Measurements from ENCODE around the gene ZNF217. TPM values are rescaled to one million over a fixed set of nuclear protein-coding genes. Genes with fewer than 3 reads are reported as not detected.
"Not testable (repeated sequence)": the region's sequence is repeated elsewhere in the genome, so short reads cannot be mapped to it uniquely, and the experiment has no call there.

ZNF217 gene
- total RNA-seq, 1 donor from 2014 or later: 83.5 TPM

DNA sequence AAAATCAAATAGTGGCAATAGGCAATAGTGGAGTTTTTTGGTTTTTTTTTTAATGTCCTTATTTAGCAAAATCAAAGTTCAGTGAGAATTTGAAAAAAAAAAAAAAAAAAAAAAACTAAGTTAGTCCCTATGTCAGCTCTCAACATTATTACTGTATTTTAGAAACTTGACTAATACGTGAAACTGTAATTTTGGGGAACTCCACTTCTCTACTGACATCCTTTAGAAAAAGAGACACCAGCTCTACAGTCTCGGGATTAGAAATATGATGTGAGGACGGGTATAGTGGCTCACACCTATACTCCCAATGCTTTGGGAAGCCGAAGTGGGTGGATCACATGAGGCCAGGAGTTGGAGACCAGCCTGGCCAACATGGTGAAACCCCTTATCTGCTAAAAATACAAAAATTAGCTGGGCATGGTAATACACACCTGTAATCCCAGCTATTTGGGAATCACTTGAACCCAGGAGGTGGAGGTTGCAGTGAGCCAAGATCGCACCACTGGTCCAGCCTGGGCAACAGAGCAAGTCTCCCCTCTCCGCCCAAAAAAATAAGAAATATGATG lies 8.6 kb downstream of the ZNF217 start:
- intact Hi-C loops (cut with micrococcal nuclease): not testable (repeated sequence)

DNA sequence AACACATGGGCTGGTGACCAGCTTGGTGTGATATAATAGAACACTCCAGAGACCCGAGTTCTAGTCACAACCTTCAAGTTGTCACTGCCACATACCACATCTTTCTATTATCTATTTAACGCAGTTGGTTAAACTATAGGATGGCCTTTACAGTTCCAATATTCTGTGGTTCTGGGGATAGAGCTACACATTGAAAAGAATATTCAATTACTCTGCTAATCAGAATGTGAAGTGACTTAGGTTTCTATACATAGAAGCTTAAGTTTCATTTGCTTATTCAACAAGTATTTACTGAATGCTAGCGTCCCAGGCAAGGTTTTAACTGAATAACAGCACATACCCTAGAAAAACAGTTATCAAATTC lies 9.1 kb downstream of the ZNF217 start:
- intact Hi-C loops (cut with micrococcal nuclease): loop anchor here (5.0 kb wide), 1 partner anchor 38 kb away; no protein-coding TSS in a partner anchor

DNA sequence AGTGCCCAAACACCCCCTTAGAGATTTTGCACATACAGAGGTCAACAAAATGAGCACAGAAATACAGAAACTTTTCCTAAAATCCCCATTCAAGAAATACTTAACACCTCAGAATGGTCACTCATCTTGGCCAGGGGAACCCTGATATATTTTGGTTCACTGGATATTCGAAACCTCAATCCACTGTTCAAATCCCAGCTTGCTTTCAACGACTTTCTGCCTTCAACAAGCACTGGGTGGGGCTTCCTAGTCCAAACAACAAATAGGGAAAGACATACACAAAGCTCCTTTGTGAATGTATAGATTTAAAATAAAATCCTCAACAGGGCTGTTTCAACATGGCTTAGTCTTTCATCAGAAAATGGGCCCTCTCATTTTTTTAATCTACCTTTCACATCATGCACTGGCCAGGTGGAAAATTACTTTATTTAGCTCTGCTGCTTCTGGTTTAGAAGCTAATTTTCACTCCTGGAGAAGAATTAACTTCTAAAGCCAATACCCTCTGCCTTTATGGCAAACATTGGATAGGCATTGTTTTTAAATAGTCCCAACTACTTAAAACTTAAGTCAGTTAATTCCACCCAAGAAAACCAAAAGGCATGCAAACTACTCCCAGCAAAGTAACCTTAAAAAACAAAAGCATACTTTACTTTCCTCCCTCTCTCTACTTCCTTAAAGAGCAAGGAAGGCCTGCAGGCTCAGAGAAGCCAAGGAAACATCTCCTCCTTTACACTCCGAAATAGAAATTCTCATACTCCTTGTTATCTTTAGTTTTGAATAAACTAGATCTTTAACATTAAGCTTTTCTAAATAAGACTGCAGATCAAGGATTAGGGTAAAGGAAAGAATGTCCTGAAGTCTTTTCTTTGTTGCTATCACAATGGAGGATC lies 9.7 kb downstream of the ZNF217 start:
- intact Hi-C loops (cut with micrococcal nuclease): loop anchor here (5.0 kb wide), 1 partner anchor 38 kb away; no protein-coding TSS in a partner anchor

DNA sequence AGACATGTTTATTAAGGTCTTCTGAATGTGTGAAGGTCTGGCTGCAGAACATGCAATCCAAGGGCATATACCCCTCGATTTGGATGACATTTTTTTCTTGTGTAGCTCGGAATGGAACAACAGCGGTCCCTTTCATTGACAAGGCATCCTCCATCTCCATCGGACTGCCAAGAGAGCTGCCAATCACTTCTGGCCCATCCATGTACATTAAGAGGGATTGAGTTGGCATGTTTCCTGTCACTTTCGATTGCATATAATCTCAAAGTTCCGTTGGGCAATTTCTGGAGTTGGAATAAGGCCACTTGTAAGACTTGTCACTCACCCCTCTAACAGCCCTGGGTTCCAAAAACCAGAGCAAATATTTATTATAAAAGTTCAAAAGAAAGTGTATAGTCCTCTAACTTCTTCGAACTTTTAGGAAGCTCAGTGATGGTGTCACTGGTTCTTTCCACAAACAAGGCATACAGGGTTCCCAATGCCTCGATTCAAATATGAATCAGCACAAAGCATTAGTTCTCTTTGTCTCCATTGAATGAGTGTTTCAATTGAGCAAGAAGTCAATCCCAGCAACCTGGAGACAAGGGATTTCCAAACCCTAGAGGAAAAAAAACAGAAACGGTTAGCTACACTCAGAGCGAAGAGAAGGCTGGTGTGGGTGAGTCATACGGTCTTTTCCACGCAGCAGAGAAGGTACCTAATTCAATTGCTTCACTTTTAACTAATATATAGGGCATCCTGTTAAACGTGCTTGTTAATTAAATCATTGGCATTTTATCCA lies 10.9 kb downstream of the ZNF217 start:
- intact Hi-C loops (cut with micrococcal nuclease): loop anchor here (1.0 to 5.0 kb wide), 4 partner anchors 11 to 172 kb away; partner anchors contain the start of gene ZNF217

DNA sequence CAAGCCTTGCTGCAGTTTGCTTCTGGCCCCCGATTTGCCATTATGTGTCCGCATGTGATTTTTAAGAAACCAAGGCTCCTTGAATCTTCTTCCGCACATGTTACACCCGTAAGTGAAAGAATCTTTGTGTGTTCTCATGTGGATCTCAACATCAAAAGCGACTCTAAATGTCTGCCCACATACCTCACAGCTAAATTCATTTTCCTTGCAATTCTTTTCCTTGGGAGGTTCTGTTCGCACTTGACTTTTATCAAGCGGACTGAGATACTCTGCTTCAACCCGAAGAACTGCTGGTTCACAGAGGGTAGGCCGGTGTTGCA lies 11.4 kb downstream of the ZNF217 start:
- intact Hi-C loops (cut with micrococcal nuclease): loop anchor here (1.0 to 5.0 kb wide), 4 partner anchors 11 to 172 kb away; partner anchors contain the start of gene ZNF217

DNA sequence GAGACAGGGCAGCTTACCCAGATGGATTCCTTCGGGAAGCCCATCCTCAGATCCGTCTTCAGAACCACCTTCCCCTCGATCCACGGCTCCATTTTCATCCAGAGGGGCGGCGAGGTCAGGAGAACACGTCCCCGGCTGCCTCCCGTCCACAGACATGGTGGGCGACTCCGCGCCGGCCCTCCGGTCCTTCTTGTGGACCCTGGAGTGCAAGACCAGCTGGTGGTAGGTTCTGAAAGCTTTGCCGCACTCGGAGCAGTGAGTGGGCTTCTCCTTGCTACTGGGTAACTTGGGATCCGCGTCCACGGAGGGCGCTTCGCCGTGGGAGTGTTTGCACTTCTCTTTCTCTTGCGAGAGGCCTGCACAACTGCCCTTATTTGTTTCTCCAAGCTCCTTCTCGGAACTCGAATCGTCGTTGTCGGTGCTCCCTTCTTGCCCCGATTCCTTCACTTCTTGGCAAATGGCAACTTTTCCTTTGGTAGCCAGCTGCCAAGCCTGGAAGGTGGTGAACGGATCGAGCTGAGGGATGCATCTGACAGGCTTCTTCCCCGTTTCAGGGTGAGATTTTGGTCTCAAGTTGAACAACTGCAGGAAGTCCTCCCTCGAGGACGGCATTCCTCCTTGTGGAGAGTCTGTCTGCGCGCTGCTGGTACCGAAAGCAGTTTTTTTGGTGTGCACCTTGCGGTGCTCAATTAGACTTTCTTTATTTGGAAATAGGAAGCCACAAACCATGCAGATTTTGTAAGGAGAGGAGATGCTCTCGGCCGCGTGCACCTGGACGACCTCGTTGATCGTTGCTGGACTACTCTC lies 12.0 kb downstream of the ZNF217 start:
- intact Hi-C loops (cut with micrococcal nuclease): loop anchor here (1.0 to 5.0 kb wide), 4 partner anchors 12 to 173 kb away; partner anchors contain the start of gene ZNF217

DNA sequence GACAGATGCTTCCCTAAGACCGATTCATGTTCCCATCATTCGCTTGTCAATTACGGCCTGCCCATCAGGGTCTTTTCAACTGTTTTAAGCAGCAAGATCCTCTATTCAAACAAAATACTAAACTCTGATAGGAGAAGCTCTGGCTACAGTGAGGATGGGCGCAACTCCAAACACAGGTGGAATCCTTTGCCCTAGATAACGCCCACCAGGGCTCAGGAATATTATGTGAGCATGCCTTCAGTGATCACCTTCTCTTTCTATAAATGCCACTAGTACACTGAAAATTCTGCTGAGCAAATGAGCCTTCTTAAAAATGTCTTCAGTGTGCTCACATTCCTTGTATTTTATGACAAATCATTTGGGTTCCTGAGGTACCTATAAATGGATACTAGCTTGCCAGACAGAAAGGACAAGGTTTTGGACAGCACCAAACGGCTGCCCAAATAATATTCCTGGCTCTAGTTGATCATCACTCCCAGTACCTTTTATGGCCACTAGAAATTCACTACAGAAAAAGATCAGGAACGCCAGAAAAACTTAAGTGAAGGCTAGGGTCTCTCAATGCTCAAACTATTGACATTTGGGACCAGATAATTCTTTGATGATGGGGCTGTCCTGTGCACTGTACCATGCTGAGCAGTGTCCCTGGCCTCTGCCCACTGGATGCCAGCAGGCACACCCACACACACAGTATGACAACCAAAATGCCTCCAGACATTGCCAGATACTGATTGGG lies 13.1 kb downstream of the ZNF217 start:
- intact Hi-C loops (cut with micrococcal nuclease): loop anchor here (1.0 to 5.0 kb wide), 2 partner anchors 42 to 171 kb away; no protein-coding TSS in a partner anchor

DNA sequence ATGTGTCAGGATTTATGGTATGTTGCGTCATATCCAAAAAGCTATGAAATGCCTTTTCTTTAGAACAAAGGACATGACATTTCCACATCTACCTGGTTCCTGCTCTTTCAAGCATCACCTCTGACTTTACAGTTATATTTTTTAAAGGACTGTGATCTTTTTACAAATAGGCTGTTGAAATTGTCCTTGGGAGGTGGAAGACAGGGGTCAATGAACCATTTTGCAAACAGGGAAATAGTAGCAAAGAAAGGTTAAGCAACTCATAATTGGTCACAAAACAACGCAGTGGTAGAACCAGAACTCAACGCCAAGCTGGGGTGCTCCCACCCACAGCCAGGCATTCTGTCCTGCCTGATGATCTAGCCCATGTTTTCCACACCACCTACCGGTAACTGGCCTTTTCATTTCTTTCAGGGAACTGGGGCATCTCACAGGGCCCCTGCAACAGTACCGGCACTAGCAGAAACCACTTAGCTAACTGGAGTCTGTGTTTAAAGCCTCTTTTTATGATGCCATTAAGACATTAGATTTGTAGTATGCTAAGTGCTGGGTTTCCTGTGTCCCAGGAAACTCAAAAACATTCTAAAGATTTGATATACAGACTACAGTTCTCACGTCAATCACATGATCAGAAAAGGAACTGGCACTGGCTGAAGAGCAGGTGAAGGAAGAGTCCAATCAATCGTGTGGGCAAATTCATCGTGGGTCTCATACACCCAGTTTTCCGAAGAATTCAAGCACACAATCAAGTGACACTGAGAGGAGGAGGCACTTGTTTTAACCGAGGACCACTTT lies 13.9 kb downstream of the ZNF217 start:
- intact Hi-C loops (cut with micrococcal nuclease): loop anchor here (1.0 to 10.0 kb wide), 8 partner anchors 15 to 615 kb away; no protein-coding TSS in a partner anchor

DNA sequence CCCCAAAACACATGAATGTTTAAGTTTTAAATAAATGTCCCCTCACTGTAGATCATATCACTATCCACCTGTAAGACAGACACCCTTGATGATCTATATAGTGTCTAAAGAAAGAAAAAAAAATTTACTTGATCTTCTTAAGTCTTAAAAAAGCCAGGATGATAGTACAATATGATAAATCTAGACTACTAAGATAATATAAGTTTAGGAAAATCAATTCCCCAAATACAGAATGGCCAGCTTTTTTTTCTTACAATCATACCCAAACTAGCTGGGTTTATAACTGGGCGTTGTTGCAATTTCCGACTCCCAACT lies 14.4 kb downstream of the ZNF217 start:
- intact Hi-C loops (cut with micrococcal nuclease): loop anchor here (1.0 to 10.0 kb wide), 6 partner anchors 16 to 616 kb away; no protein-coding TSS in a partner anchor

DNA sequence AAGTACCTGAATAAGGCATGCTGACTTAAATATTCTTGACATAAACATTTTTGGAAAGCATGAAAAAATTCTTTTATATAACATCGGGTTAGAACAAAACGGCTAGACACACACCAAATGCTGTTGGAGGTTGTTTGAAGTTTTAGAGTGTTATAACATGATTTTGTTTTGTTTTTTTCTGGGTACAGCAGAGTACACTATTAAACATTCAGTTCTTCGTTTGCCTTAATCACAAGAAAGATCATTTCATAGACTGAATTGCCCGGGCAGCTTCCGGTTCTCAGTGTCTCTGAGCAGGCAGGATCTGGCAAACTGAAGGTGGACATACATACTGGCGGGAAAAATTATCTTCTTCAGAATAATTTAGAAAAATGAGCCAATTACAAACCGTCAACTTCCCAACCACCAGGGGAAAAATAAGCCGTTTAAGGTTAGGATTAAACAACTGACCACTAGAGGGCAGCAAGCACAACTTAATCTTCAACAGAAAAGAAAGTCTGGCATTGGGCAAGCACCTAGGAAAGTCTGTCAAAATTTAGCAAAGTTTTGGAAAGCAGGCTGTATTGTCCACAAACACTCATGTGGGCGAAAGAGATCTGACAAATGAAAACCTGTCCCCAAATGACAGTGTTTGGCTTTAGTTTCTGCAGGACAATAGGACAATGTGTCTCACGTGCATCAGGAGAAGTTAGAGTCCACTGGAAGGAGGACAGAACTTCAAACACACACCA lies 15.0 kb downstream of the ZNF217 start:
- intact Hi-C loops (cut with micrococcal nuclease): loop anchor here (1.0 to 10.0 kb wide), 8 partner anchors 16 to 616 kb away; no protein-coding TSS in a partner anchor

DNA sequence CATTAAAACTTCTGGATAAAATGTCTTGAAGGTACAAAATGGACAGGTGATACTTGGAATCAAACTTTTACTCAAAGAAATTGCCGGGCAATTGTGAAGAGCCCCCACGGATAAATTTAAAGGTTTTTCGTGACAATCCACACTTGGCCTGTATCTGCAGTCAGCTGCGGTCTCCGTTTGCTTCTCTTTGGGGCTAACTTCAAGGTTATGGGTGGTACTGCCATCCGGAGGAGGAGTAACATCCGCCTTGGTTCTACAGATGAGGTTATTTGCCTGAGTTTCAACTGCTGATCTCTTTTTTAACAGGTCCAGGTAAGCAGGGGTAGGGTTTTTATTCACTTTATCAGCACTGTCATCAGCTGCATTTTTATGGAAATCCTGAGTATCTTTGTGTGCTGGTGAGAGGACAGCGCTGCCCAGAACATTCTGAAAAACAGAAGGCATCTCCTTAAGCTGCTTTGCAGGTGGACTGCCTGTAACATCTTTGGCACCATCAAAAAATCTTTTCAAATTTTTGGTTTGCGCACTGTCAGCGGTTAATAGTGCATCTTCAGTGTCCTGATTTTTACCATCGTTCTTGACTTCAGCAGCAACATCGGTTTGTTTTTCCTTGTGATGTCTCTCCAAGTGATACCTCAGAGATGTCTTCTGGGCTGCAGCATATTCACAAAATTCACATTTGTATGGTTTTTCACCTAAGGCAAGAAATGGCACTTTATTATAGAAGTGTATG lies 16.9 kb downstream of the ZNF217 start:
- intact Hi-C loops (cut with micrococcal nuclease): loop anchor here (10.0 kb wide), 1 partner anchor 618 kb away; no protein-coding TSS in a partner anchor

DNA sequence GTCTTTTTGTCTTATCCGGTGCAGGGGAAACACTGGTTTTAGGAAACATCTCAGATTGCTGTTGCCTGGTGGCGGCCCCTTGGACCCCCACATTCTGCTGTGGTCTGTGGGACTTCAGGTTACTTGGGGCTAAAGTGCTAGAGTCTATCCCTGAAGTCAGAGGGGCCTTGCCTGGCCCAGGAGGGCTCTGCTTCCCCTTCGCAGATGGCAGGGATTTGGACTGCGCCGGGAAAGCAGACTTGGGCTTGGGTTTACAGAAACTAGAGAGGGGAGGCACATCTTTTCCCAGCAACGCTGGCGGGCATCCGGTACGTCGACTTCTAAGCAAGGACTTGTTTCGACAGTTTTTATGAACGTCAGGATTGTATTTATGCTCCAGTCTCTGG lies 17.5 kb downstream of the ZNF217 start:
- intact Hi-C loops (cut with micrococcal nuclease): loop anchor here (10.0 kb wide), 1 partner anchor 619 kb away; no protein-coding TSS in a partner anchor

DNA sequence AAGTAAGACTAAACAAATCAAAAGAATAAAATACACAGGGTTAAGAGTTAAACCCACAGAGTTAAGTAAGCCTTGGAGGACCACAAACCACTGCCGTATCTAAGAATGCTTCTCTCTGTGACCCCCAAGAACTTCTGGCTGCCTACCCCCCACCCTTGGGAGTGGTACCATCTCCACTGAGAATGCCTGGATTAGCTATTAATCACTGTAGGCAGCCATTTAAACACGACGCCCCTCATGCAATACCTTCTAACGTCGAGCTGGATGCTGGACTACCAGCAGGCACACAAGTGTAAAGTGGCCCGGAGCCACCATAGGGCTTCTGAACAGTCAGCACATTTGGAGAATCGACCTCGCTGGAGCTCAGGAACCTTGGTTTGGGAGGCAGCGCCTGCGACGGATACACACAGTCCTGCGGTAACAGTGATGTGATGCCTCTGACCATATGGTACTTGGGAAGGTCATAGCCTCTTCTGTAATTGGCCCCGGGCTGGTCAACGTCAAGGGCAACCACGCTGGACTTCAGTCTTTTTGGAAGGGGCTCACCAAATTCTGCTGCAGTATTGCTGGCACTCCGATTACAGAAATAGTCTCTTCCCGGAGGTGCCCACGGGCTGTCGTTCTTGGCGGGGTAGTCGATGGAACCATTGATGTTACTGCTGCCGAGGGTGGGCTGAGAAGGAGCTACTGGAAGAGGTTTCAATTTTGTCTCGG lies 18.0 kb downstream of the ZNF217 start:
- intact Hi-C loops (cut with micrococcal nuclease): loop anchor here (10.0 kb wide), 1 partner anchor 619 kb away; no protein-coding TSS in a partner anchor

DNA sequence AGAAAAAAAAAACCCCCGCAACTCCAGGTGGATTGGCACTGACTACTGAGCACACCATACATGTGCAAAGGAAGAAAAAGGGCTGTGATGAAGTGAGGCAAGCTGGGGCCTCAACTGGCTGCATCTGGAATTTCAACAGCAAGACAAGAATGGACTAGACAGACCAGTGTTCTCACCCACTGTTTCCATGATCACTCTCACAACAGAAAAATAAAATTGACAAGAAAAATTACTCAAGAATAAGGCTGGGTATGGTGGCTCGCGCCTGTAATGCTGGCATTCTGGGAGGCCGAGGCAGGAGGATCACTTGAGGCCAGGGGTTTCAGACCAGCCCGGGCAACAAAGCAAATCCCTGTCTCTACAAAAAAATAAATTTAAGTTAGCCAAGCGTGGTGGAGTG lies 18.8 kb downstream of the ZNF217 start:
- intact Hi-C loops (cut with micrococcal nuclease): loop anchor here (10.0 kb wide), 1 partner anchor 620 kb away; no protein-coding TSS in a partner anchor

DNA sequence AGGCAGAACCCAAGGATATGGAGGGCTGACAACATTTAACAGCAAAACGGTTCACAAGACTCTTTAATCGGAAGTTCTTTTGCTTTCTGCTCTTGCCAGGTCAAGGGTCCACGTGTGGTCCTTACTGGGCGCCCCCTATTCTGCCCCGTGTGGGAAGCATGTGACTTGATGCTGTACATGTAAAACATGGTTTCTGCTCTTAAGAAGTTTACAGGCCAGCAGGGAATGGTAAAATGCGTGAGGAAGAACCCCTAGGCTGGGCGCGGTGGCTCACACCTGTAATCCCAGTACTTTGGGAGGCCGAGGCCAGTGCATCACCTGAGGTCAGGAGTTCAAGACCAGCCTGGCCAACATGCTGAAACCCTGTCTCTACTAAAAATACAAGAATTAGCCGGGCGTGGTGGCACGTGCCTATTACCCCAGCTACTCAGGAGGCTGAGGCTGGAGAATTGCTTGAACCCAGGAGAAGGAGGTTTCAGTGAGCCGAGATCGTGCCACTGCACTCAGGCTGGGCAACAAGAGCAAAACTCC lies 19.3 kb downstream of the ZNF217 start:
- intact Hi-C loops (cut with micrococcal nuclease): loop anchor here (10.0 kb wide), 1 partner anchor 620 kb away; no protein-coding TSS in a partner anchor

DNA sequence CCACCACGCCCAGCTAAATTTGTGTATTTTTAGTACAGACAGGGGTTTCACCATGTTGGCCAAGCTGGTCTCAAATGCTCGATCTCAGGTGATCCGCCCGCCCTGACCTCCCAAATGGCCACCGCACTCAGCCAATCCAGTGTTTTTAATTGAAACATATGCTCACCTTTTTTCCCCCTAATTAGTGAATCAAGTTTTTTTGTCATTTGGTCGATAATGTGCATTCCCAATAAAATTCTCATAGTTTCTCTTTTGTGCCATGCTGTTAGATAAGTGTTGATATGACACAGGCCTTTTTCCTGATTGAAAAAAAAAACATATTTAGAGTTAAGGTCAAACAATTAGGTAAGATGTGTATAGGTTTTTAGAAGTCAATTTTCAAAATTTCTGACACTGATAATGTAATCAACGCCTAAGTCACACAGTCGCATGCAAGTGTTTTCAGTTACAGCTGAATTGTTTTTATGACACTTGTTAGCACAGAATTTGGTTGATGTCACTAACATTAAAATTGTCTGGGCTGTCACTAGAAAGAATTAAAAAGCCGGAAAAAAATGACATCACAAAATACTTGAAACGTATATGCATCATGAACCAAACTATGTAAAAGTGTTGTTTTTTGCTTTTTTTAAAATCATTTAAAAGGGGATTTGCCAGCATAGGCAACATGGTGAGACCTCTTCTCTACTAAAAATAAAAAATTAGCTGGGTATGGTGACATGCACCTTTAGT lies 21.9 kb downstream of the ZNF217 start:
- intact Hi-C loops (cut with micrococcal nuclease): loop anchor here (10.0 kb wide), 1 partner anchor 623 kb away; no protein-coding TSS in a partner anchor

Data from T-helper 2 cell treated with Interferon-gamma antibody and Interleukin-4, amounts not matched to agents 100 ng/mL and 5 ng/mL, for 36 hours (primary cell).